H9 (cell line): ENCODE results near the gene C5orf58. TPM values are rescaled to one million over a fixed set of nuclear protein-coding genes. Genes with fewer than 3 reads are reported as not detected.

Source experiments
- DNase-seq: peaks from one replicate; pipeline ENCODE4 v3.0.0-alpha.2; 2017
- H2AFZ ChIP-seq: one replicate; pipeline ENCODE4 v1.6.1; 2013; ENCODE audit warnings: mild to moderate bottlenecking, low read length, control low read depth, moderate library complexity
- H2AK5ac ChIP-seq: 2 replicates; pipeline ENCODE4 v1.6.1; 2013; ENCODE audit warnings: low read length, control low read depth, mixed read lengths; ENCODE audit not compliant: insufficient read length
- H2BK120ac ChIP-seq: one replicate; pipeline ENCODE4 v1.6.1; 2013; ENCODE audit warnings: low read depth, mild to moderate bottlenecking, low read length, control low read depth, inconsistent platforms; ENCODE audit not compliant: poor library complexity, severe bottlenecking
- H2BK12ac ChIP-seq: 2 replicates; pipeline ENCODE4 v1.6.1; 2013; ENCODE audit warnings: low read length, control low read depth, mixed read lengths, low read depth; ENCODE audit not compliant: insufficient read length
- H2BK15ac ChIP-seq: 2 replicates; pipeline ENCODE4 v1.6.1; 2013; ENCODE audit warnings: low read depth, low read length, control low read depth
- H2BK20ac ChIP-seq: one replicate; pipeline ENCODE4 v1.6.1; 2013; ENCODE audit warnings: low read depth, mild to moderate bottlenecking, low read length, control low read depth, inconsistent platforms; ENCODE audit not compliant: poor library complexity, severe bottlenecking
- H2BK5ac ChIP-seq: 2 replicates; pipeline ENCODE4 v1.6.1; 2013; ENCODE audit warnings: low read length, control low read depth, mixed read lengths; ENCODE audit not compliant: insufficient read length
- H3K14ac ChIP-seq: 2 replicates; pipeline ENCODE4 v1.6.1; 2013; ENCODE audit warnings: low read length, control low read depth; ENCODE audit not compliant: insufficient read depth
- H3K18ac ChIP-seq: 2 replicates; pipeline ENCODE4 v1.6.1; 2013; ENCODE audit warnings: low read depth, mild to moderate bottlenecking, mixed read lengths, low read length, control low read depth; ENCODE audit not compliant: insufficient read length
- H3K23ac ChIP-seq: 2 replicates; pipeline ENCODE4 v1.6.1; 2013; ENCODE audit warnings: low read length, control low read depth, mixed read lengths, low read depth; ENCODE audit not compliant: insufficient read length
- H3K23me2 ChIP-seq: 2 replicates; pipeline ENCODE4 v1.6.1; 2013; ENCODE audit warnings: low read depth, mild to moderate bottlenecking, mixed read lengths, low read length, control low read depth; ENCODE audit not compliant: insufficient read length, poor library complexity, severe bottlenecking
- H3K27ac ChIP-seq: 2 replicates; pipeline ENCODE4 v1.5.1; 2013; ENCODE audit warnings: low read length, control low read depth, mixed read lengths, low read depth; ENCODE audit not compliant: insufficient read length
- H3K27me3 ChIP-seq: 2 replicates; pipeline ENCODE4 v1.6.1; 2013; ENCODE audit warnings: low read length, control low read depth, inconsistent platforms; ENCODE audit not compliant: insufficient read depth
- H3K4ac ChIP-seq: 2 replicates; pipeline ENCODE4 v1.6.1; 2013; ENCODE audit warnings: low read depth, mild to moderate bottlenecking, control low read depth, inconsistent platforms, low read length, moderate library complexity
- H3K4me1 ChIP-seq: 2 replicates; pipeline ENCODE4 v1.6.1; 2013; ENCODE audit warnings: low read length, control low read depth, inconsistent platforms; ENCODE audit not compliant: insufficient read depth
- H3K4me2 ChIP-seq: 2 replicates; pipeline ENCODE4 v1.6.1; 2013; ENCODE audit warnings: low read length, control low read depth, mixed read lengths; ENCODE audit not compliant: insufficient read length, insufficient read depth
- H3K56ac ChIP-seq: 2 replicates; pipeline ENCODE4 v1.6.1; 2013; ENCODE audit warnings: low read depth, mild to moderate bottlenecking, mixed read lengths, low read length, control low read depth; ENCODE audit not compliant: insufficient read length
- H3K79me1 ChIP-seq: 2 replicates; pipeline ENCODE4 v1.6.1; 2013; ENCODE audit warnings: low read depth, mild to moderate bottlenecking, moderate library complexity, low read length, control low read depth, inconsistent platforms; ENCODE audit not compliant: insufficient read depth, poor library complexity, severe bottlenecking
- H3K79me2 ChIP-seq: 2 replicates; pipeline ENCODE4 v1.6.1; 2013; ENCODE audit warnings: low read length, control low read depth, inconsistent platforms; ENCODE audit not compliant: insufficient read depth
- H3K9ac ChIP-seq: 2 replicates; pipeline ENCODE4 v1.6.1; 2013; ENCODE audit warnings: low read length, control low read depth, mixed read lengths; ENCODE audit not compliant: insufficient read length; ENCODE audit errors: extremely low read depth
- H3K9me3 ChIP-seq: one replicate; pipeline ENCODE4 v1.6.1; 2013; ENCODE audit warnings: low read depth, low read length, inconsistent platforms; ENCODE audit not compliant: control insufficient read depth
- H3T11ph ChIP-seq: one replicate; pipeline ENCODE4 v1.6.1; 2013; ENCODE audit warnings: mild to moderate bottlenecking, low read length, control low read depth, inconsistent platforms
- H4K20me1 ChIP-seq: one replicate; pipeline ENCODE4 v1.6.1; 2013; ENCODE audit not compliant: control insufficient read depth, insufficient read length, insufficient read depth
- H4K5ac ChIP-seq: 2 replicates; pipeline ENCODE4 v1.6.1; 2013; ENCODE audit warnings: low read depth, mild to moderate bottlenecking, mixed read lengths, low read length, control low read depth; ENCODE audit not compliant: insufficient read length
- H4K8ac ChIP-seq: replicated peaks from 2 replicates; pipeline ENCODE4 v1.6.1; 2013; ENCODE audit warnings: low read length, control low read depth, mixed read lengths, low read depth; ENCODE audit not compliant: insufficient read length
- H4K91ac ChIP-seq: 2 replicates; pipeline ENCODE4 v1.6.1; 2013; ENCODE audit warnings: low read depth, mild to moderate bottlenecking, moderate library complexity, mixed read lengths, low read length, control low read depth; ENCODE audit not compliant: insufficient read length
- H3K27ac Mint-ChIP-seq, 3 experiments: 2 replicates in 2 of 3; 3 replicates in 1 of 3; pipeline ENCODE4 v1.8.0; 2020 to 2021; ENCODE audit warnings: mixed read lengths in 3 of 3, mild to moderate bottlenecking in 1 of 3, moderate library complexity in 1 of 3
- H3K27me3 Mint-ChIP-seq: 2 replicates; pipeline ENCODE4 v1.8.0; 2021; ENCODE audit warnings: low read depth, mild to moderate bottlenecking, moderate library complexity, mixed read lengths
- H3K36me3 Mint-ChIP-seq, 3 experiments: 2 replicates in 2 of 3; 3 replicates in 1 of 3; pipeline ENCODE4 v1.8.0; 2020 to 2021; ENCODE audit warnings: low read depth in 3 of 3, mixed read lengths in 3 of 3; ENCODE audit not compliant: insufficient read depth in 1 of 3
- H3K4me1 Mint-ChIP-seq, 2 experiments: 2 replicates each; pipeline ENCODE4 v1.8.0; 2020; ENCODE audit warnings: mixed read lengths in 2 of 2
- H3K4me3 Mint-ChIP-seq, 2 experiments: 2 replicates in 1 of 2; 3 replicates in 1 of 2; pipeline ENCODE4 v1.8.0; 2020 to 2021; ENCODE audit warnings: mild to moderate bottlenecking in 2 of 2, mixed read lengths in 2 of 2, moderate library complexity in 1 of 2
- H3K9me3 Mint-ChIP-seq, 2 experiments: 2 replicates in 1 of 2; 3 replicates in 1 of 2; pipeline ENCODE4 v1.8.0; 2020; ENCODE audit warnings: mild to moderate bottlenecking in 2 of 2, mixed read lengths in 2 of 2, moderate library complexity in 1 of 2
- WGBS: extraction: QIAGEN DNeasy Blood & Tissue Kit; methylation state at CpG from one replicate; pipeline ENCODE4 v1.1.7; 2013; ENCODE audit warnings: missing lambda C conversion rate, low lambda C conversion rate, mixed read lengths; ENCODE audit not compliant: insufficient read length; ENCODE audit errors: extremely low coverage; 5-methylcytosine and 5-hydroxymethylcytosine counted together
- total RNA-seq: library from RNA; stranded (reverse); gene quantifications from 2 replicates; pipeline ENCODE4 v1.2.1, GENCODE V29; 2021
- TF ChIP-seq, protein P1 (sequence below): fragments of 200-600 bp; sonication (generic); conservative IDR thresholded peaks from 3 replicates; pipeline ENCODE4 v1.8.0; 2021; ENCODE audit warnings: antibody characterized with exemption, mild to moderate bottlenecking

C5orf58 gene
- total RNA-seq, 1 experiment from 2014 or later: 0.90 TPM

DNA sequence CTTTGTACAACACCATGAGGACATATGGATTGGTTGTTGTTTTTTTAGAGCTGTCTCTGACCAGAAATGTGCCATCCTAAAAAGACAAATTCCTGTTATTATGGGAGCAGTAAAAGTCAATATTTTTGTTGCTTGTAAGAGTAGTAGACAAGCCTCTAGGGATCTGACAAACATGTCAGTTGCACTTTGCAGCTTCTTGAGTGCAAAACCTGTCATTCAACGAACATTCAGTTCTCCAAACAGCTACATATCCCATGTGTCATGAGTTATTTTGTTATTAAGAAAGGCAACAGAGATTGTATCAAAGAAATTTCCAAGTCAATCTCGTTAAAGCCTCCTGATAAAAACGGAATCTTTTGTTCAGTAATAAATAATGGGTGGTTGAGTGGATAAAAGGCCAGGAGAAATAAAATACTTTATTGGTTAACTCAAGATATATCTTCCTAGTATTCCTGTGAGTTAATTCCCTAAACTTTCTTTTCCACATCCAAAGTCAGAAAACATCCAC lies 18.1 kb downstream of the C5orf58 start:
- Mint-ChIP-seq H3K27ac (no peak overlapping the region), H3K4me1 (peaks cover 54 to 73% of the 10 kb centered on the region in 2 experiments), H3K36me3 (peaks cover 0 to 8% (median 0%) of the 10 kb centered on the region in 3 experiments; a peak in 2 of 7 replicates), H3K4me3 (no peak overlapping the region), H3K9me3 (peaks cover 0 to 1% of the 10 kb centered on the region in 2 experiments; a peak in 2 of 5 replicates), H3K27me3 (peaks cover 2% of the 10 kb centered on the region; the same call in 1 of the 2 replicates)
- H3K14ac ChIP-seq: no peak overlapping the region
- H2AFZ ChIP-seq: no peak overlapping the region
- no peak overlapping the region for H3K56ac ChIP-seq
- H3K4me2 ChIP-seq: no peak overlapping the region
- H4K5ac ChIP-seq: no peak overlapping the region
- H2BK20ac ChIP-seq: no peak overlapping the region
- H4K8ac ChIP-seq: no peak overlapping the region
- H3K27me3 ChIP-seq: no peaks in the 10 kb centered on the region
- H3K4me1 ChIP-seq: peaks cover 8% of the 10 kb centered on the region; the same call in 1 of the 2 replicates
- no peak overlapping the region for H2AK5ac ChIP-seq
- no peak overlapping the region for H2BK12ac ChIP-seq
- TF ChIP-seq, protein P1, sequence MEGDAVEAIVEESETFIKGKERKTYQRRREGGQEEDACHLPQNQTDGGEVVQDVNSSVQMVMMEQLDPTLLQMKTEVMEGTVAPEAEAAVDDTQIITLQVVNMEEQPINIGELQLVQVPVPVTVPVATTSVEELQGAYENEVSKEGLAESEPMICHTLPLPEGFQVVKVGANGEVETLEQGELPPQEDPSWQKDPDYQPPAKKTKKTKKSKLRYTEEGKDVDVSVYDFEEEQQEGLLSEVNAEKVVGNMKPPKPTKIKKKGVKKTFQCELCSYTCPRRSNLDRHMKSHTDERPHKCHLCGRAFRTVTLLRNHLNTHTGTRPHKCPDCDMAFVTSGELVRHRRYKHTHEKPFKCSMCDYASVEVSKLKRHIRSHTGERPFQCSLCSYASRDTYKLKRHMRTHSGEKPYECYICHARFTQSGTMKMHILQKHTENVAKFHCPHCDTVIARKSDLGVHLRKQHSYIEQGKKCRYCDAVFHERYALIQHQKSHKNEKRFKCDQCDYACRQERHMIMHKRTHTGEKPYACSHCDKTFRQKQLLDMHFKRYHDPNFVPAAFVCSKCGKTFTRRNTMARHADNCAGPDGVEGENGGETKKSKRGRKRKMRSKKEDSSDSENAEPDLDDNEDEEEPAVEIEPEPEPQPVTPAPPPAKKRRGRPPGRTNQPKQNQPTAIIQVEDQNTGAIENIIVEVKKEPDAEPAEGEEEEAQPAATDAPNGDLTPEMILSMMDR: no peak
- no peak overlapping the region for H3K4ac ChIP-seq
- H3K23me2 ChIP-seq: no peaks in the 10 kb centered on the region
- no peaks in the 10 kb centered on the region for H3K9me3 ChIP-seq
- H3K79me1 ChIP-seq: no peaks in the 10 kb centered on the region
- no peak overlapping the region for H2BK120ac ChIP-seq
- DNase-seq: no peak
- H3T11ph ChIP-seq: no peak overlapping the region
- WGBS: no CpG with 5 or more reads among the region's 3 CpGs
- no peak overlapping the region for H3K9ac ChIP-seq
- H3K79me2 ChIP-seq: no peaks in the 10 kb centered on the region
- no peak overlapping the region for H3K27ac ChIP-seq
- no peaks in the 10 kb centered on the region for H4K20me1 ChIP-seq
- H3K18ac ChIP-seq: no peak overlapping the region
- H4K91ac ChIP-seq: no peak overlapping the region
- H3K23ac ChIP-seq: no peak overlapping the region
- no peak overlapping the region for H2BK15ac ChIP-seq
- no peak overlapping the region for H2BK5ac ChIP-seq
